HG02759 (cell line): Measurements from ENCODE around the gene ERBB4.

Source experiments
- ATAC-seq: cut with Tn5 transposase; IDR thresholded peaks from one replicate; pipeline ENCODE4 v1.9.1; 2021; ENCODE audit warnings: mild to moderate bottlenecking, moderate library complexity; ENCODE audit not compliant: unreplicated experiment

Gene ERBB4

GRCh38 chr2:211447548-211447947, 1091.1 kb downstream of the ERBB4 start:
- no peak for ATAC-seq

- no peak for ATAC-seq
These were observed 1098.5 kb downstream of the ERBB4 start for GRCh38 chr2:211440107-211440506.

- no peak for ATAC-seq
These were observed 1099.6 kb downstream of the ERBB4 start for GRCh38 chr2:211439011-211439410.

- ATAC-seq: no peak
These were observed 1101.2 kb downstream of the ERBB4 start for GRCh38 chr2:211437396-211437795.

GRCh38 chr2:211436182-211436581, 1102.4 kb downstream of the ERBB4 start:
- ATAC-seq: no peak

GRCh38 chr2:211435331-211435730, 1103.3 kb downstream of the ERBB4 start:
- ATAC-seq: no peak

- ATAC-seq: no peak
These were observed 1103.8 kb downstream of the ERBB4 start for GRCh38 chr2:211434773-211435172.

GRCh38 chr2:211429256-211429920, 1109.2 kb downstream of the ERBB4 start:
- no peak for ATAC-seq

GRCh38 chr2:211426240-211426639, 1112.4 kb downstream of the ERBB4 start:
- ATAC-seq: no peak

GRCh38 chr2:211423018-211423417, 1115.6 kb downstream of the ERBB4 start:
- ATAC-seq: no peak

GRCh38 chr2:211417544-211417943, 1121.1 kb downstream of the ERBB4 start:
- ATAC-seq: no peak

- ATAC-seq: no peak
These were observed 1122.2 kb downstream of the ERBB4 start for GRCh38 chr2:211416373-211416772.

- no peak for ATAC-seq
These were observed 1124.9 kb downstream of the ERBB4 start for GRCh38 chr2:211413746-211414145.

- no peak for ATAC-seq
These were observed 1130.1 kb downstream of the ERBB4 start for GRCh38 chr2:211408483-211408891.

- no peak for ATAC-seq
These were observed 1131.5 kb downstream of the ERBB4 start for GRCh38 chr2:211407076-211407475.

- no peak for ATAC-seq
These were observed 1133.6 kb downstream of the ERBB4 start for GRCh38 chr2:211405036-211405435.

- ATAC-seq: no peak
These were observed 1134.5 kb downstream of the ERBB4 start for GRCh38 chr2:211404098-211404497.

- ATAC-seq: no peak
These were observed 1137.3 kb downstream of the ERBB4 start for GRCh38 chr2:211401328-211401727.

GRCh38 chr2:211397764-211398163, 1140.8 kb downstream of the ERBB4 start:
- no peak for ATAC-seq

- no peak for ATAC-seq
These were observed 1141.8 kb downstream of the ERBB4 start for GRCh38 chr2:211396815-211397214.

GRCh38 chr2:211391189-211391567, 1147.4 kb downstream of the ERBB4 start:
- no peak for ATAC-seq

- no peak for ATAC-seq
These were observed 1147.9 kb downstream of the ERBB4 start for GRCh38 chr2:211390536-211391188.

- no peak for ATAC-seq
These were observed 1150.9 kb downstream of the ERBB4 start for GRCh38 chr2:211387734-211388133.
